Stimulated activated naive CD8-positive, alpha-beta T cell treated with anti-CD3 and anti-CD28 coated beads, Interleukin-15, Interleukin-2, amounts not matched to agents 100 ng/mL and 50 ng/mL, for 24 hours (primary cell): ENCODE results near the gene USP6NL.

ENCODE experiments used
- H3K27ac Mint-ChIP-seq: one replicate; pipeline ENCODE4 v1.8.0; 2021; ENCODE audit warnings: mild to moderate bottlenecking, mixed read lengths
- H3K27me3 Mint-ChIP-seq: one replicate; pipeline ENCODE4 v1.8.0; 2021; ENCODE audit warnings: mixed read lengths
- H3K36me3 Mint-ChIP-seq: one replicate; pipeline ENCODE4 v1.8.0; 2021; ENCODE audit warnings: low read depth, mixed read lengths
- H3K4me1 Mint-ChIP-seq: one replicate; pipeline ENCODE4 v1.8.0; 2021; ENCODE audit warnings: low read depth, mixed read lengths
- H3K4me3 Mint-ChIP-seq: one replicate; pipeline ENCODE4 v1.8.0; 2021; ENCODE audit warnings: mild to moderate bottlenecking, mixed read lengths
- H3K9me3 Mint-ChIP-seq: one replicate; pipeline ENCODE4 v1.8.0; 2021; ENCODE audit warnings: mixed read lengths

USP6NL gene

DNA sequence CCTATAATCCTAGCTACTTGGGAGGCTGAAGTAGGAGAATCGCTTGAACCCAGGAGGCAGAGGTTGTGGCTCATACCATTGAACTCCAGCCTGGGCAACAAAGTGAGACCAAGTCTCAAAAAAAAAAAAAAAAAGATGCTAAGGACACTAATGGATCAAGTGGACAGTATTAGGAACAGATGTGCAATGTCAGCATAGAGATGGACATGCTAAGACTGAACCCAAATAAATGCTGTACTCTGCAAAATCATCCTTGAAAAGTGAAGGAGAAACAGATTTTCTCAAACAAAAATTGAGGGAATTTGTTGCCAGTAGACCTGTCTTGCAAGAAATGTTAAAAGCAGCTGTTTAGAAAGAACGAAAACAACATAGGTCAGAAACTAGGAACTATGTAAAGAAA, 194.5 kb downstream of the USP6NL start:
- no peaks in the 10 kb centered on the region for H3K4me1 Mint-ChIP-seq

DNA sequence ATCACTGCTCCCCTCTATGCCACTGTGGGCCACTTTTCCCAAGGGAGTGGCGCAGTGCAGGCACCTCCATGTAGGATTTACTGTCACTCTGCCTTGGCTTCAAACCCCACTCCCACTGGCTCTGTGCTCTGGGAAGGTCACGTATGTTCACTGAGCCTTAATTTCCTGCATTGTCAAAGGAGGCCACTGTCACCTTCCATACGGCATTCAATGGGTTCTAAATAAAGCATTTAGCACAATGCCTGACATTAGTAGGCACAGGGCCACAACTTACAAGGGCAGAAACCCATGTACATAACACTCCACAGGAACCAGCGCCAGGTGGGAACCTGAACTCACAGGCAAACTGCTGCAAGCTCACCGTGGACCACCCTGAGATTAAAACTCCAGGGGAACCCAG, 196.4 kb downstream of the USP6NL start:
- Mint-ChIP-seq H3K4me3 (no peak overlapping the region), H3K9me3 (peaks cover 25% of the 10 kb centered on the region), H3K27ac (no peak overlapping the region), H3K36me3 (peaks cover 4% of the 10 kb centered on the region), H3K4me1 (no peaks in the 10 kb centered on the region), H3K27me3 (no peaks in the 10 kb centered on the region)

More for the DNA sequence above, 194.5 kb downstream of the USP6NL start:
- Mint-ChIP-seq H3K36me3 (peaks cover 4% of the 10 kb centered on the region), H3K27ac (no peak overlapping the region), H3K27me3 (no peaks in the 10 kb centered on the region), H3K4me3 (no peak overlapping the region), H3K9me3 (peaks cover 34% of the 10 kb centered on the region)

DNA sequence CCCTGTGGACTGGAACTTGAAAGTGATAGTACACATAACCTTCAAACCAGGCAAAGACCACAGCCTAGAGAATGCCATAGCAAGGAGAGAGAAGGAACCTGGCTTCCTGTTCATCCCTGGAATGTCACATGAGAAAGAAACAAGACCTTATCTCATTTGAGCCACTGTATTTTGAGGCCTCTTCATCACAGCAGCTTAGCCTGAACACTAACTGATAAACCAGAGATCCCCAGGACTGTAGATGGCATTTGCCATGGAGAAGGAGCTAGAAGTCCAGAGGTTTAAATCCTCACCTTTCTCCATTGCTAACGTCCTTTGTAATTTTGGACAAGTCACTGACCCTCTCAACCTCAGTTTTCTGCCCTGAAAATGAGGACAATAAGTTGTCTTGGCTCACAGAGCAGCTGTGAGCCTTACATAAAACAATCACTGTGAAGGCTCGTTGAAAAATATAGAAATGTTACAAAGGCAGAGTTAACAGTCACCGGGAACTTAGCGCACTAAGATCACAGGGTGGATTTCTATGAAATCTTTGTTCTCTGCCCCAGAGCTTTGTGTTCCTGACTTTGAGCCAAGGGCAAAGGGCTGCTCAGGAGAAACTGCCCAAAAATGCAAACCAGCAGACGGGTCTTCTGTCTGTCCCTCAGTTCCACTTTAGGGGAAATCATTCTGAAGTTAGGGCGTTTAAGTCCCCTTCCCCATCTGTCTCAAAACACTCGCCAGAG, 197.0 kb downstream of the USP6NL start:
- Mint-ChIP-seq H3K27ac (no peak overlapping the region), H3K4me3 (no peak overlapping the region), H3K9me3 (peaks cover 19% of the 10 kb centered on the region), H3K27me3 (no peaks in the 10 kb centered on the region), H3K4me1 (no peaks in the 10 kb centered on the region), H3K36me3 (peaks cover 4% of the 10 kb centered on the region)

DNA sequence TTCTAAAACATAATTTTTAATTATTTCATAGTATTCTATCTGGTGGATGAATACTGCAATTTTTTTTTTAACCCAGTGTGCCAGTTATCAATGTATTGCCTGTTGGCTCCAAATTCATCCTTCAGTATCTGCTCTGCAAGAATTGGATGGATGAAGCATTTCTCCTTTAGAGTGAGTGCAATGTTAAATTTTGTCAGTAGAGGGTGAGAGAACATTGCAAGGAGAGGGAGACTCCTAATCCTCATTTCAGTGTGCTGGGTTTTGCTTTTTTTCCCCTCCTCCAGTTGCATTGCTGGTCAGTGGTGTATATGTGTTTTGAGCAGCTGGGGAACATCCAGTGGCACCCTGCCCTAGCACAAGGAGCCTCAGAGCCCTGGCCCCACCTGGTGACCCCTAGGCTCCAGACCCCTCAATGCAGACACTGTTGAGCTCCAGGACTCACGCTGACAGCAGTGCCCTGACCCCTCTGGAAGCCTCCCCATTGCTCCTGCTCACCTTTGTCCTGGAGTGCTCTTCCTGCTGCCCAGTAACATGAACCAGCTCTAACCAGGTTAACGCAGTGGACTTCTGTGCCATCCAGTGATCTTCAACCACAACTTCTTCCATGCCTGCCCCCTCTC, 199.4 kb downstream of the USP6NL start:
- peaks cover 12% of the 10 kb centered on the region for H3K4me1 Mint-ChIP-seq
- H3K9me3 Mint-ChIP-seq: peaks cover 10% of the 10 kb centered on the region
- no peak overlapping the region for H3K27ac Mint-ChIP-seq
- H3K36me3 Mint-ChIP-seq: peaks cover 4% of the 10 kb centered on the region
- no peaks in the 10 kb centered on the region for H3K27me3 Mint-ChIP-seq
- no peak overlapping the region for H3K4me3 Mint-ChIP-seq

DNA sequence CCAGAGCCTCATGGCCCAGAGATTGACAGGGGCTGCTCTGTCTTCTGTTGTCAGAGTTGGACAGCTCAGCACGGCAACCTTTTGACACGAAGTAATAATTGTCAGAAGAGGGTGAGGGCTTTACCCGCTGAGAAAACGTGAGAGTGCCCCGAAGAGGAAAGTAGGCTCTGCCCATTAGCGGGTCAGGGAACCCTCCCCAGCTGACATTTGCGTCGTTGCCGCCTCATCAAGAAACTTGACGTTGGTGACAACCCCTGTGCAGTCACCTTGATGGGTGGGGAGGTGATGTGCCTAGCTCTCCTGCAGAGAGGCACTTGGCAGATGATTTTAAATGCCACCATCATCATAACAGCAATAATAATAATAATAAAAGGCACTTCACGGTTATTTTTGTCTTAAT, 202.1 kb downstream of the USP6NL start:
- Mint-ChIP-seq H3K4me3 (no peak overlapping the region), H3K4me1 (peaks cover 26% of the 10 kb centered on the region), H3K9me3 (peaks cover 15% of the 10 kb centered on the region), H3K27me3 (no peaks in the 10 kb centered on the region), H3K27ac (no peak overlapping the region), H3K36me3 (peaks cover 4% of the 10 kb centered on the region)

DNA sequence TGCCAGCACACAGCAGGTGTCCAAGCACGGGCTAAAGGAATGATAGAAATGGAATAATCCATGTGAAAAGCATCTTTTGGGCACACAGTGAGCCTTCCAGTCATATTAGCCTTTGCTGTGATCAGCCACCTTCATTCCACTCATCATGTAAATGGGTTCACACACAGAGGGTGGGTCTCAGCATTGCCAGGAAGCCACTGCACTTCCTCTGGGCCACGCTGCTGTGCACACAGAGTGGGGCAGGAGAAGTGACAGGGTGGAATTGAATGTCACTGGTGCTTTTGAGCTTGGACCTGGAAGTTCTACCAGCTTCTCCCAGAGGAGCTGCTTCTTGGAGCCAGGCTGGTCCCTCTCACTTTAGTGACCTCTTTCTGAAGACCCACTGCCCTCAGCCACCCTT, 203.5 kb downstream of the USP6NL start:
- Mint-ChIP-seq H3K4me3 (no peak overlapping the region), H3K27ac (no peak overlapping the region), H3K4me1 (peaks cover 34% of the 10 kb centered on the region), H3K9me3 (peaks cover 15% of the 10 kb centered on the region), H3K36me3 (peaks cover 4% of the 10 kb centered on the region), H3K27me3 (no peaks in the 10 kb centered on the region)

DNA sequence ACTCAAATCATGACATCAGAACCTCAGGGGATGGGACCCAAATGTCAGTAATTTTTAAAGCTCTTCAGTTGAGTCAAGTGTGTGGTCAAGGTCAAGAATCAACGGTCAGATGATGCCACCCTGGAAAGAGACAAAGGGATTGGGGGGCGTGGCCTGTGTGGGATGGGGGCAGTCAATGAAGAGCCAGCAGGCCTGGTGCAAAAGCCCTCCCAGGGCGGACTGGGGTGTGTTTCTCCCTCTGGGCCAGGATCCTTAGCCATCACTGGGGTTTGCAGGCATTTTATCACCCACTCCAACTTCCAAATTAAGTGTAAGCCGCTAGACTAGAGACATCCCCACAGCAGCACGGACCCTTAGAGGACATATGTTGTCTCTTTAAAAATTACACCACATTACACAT, 204.7 kb downstream of the USP6NL start:
- Mint-ChIP-seq H3K4me3 (no peak overlapping the region), H3K9me3 (peaks cover 13% of the 10 kb centered on the region), H3K4me1 (peaks cover 46% of the 10 kb centered on the region), H3K27ac (no peak overlapping the region), H3K27me3 (no peaks in the 10 kb centered on the region), H3K36me3 (no peaks in the 10 kb centered on the region)

DNA sequence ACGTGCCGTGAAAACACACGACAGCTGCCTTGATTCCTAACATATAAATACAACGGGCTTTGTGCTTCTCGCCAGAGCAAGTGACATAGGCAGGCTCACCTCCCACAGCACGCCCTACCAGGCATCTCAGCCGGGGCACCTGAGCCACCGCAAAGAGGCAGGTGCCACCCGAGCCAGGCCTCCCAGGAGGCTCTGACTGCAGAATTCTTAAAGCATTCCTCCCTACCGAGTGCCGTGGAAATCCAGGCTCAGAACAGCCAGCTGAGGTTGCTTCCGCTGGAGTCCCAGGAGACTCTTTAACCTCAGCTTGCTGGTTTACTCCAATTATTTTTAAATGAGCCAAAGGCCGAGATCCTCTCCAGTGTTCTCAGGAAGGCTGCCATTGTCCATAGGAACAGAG, 206.5 kb downstream of the USP6NL start:
- H3K27me3 Mint-ChIP-seq: no peaks in the 10 kb centered on the region
- H3K9me3 Mint-ChIP-seq: peaks cover 13% of the 10 kb centered on the region
- no peak overlapping the region for H3K27ac Mint-ChIP-seq
- H3K4me1 Mint-ChIP-seq: peaks cover 55% of the 10 kb centered on the region
- H3K4me3 Mint-ChIP-seq: no peak overlapping the region
- no peaks in the 10 kb centered on the region for H3K36me3 Mint-ChIP-seq
